ENCODE measurements around the gene TMEM59L.

The TMEM59L gene

GRCh38 chr19:18609717-18610051, 3.0 kb upstream of the TMEM59L start:
- DNase-seq, result no peak

GRCh38 chr19:18610245-18610555, 2.5 kb upstream of the TMEM59L start:
- no peak for DNase-seq

- DNase-seq, result no peak
These were observed 1.9 kb upstream of the TMEM59L start for GRCh38 chr19:18610556-18611326.

GRCh38 chr19:18611327-18612050, 1.2 kb upstream of the TMEM59L start:
- no peak for DNase-seq

GRCh38 chr19:18612051-18612771, 459 bp upstream of the TMEM59L start:
- no peak for DNase-seq

GRCh38 chr19:18613589-18614234, 1.0 kb downstream of the TMEM59L start:
- DNase-seq, result no peak

- DNase-seq, result no peak
These were observed 3.4 kb downstream of the TMEM59L start for GRCh38 chr19:18616023-18616422.

GRCh38 chr19:18617562-18617961, 4.9 kb downstream of the TMEM59L start:
- no peak for DNase-seq

- no peak for DNase-seq
These were observed 5.6 kb downstream of the TMEM59L start for GRCh38 chr19:18618236-18618635.

- DNase-seq, result no peak
These were observed 7.6 kb downstream of the TMEM59L start for GRCh38 chr19:18620311-18620710.

GRCh38 chr19:18620902-18621301, 8.2 kb downstream of the TMEM59L start:
- DNase-seq, result no peak

GRCh38 chr19:18626906-18627305, 14.2 kb downstream of the TMEM59L start:
- DNase-seq, result no peak

- no peak for DNase-seq
These were observed 16.8 kb downstream of the TMEM59L start for GRCh38 chr19:18629166-18630088.

- DNase-seq, result no peak
These were observed 20.7 kb downstream of the TMEM59L start for GRCh38 chr19:18633321-18633720.

- no peak for DNase-seq
These were observed 22.1 kb downstream of the TMEM59L start for GRCh38 chr19:18634612-18635297.

- DNase-seq, result no peak
These were observed 23.1 kb downstream of the TMEM59L start for GRCh38 chr19:18635831-18636182.

GRCh38 chr19:18636183-18636968, 23.7 kb downstream of the TMEM59L start:
- peak; percentile 83 for DNase-seq

GRCh38 chr19:18636969-18637629, 24.4 kb downstream of the TMEM59L start, which contains the start of gene KLHL26:
Gene KLHL26 (plus strand): TSS chr19:18637028. CDS start chr19:18637055, 27 bp downstream.
- no peak for DNase-seq

GRCh38 chr19:18637673-18638630, 25.3 kb downstream of the TMEM59L start:
- no peak for DNase-seq

Data from SIG-M5 (cell line).